Pulmonary artery endothelial cell (primary cell): ENCODE measurements around the gene C5orf46. TPM values are rescaled to one million over a fixed set of nuclear protein-coding genes. Genes with fewer than 3 reads are reported as not detected.
A peak's percentile ranks its signal among the peaks of the same experiment; 100 is the strongest.

Source experiments
- DNase-seq: peaks from one replicate; pipeline ENCODE4 v3.0.0-alpha.2; 2011; ENCODE audit warnings: low read depth, low spot score
- total RNA-seq: library from RNA; depleted of rRNA; stranded (reverse); fragments of >200 nt; gene quantifications from 2 replicates; pipeline ENCODE4 v1.2.3, GENCODE V29; 2014

Gene C5orf46
- total RNA-seq, 1 donor from 2014 or later, result not detected

- no peak for DNase-seq
Measured at GRCh38 chr5:147859962-147860640, 46.2 kb downstream of the C5orf46 start.

- DNase-seq, result no peak
Measured at GRCh38 chr5:147858565-147858964, 47.8 kb downstream of the C5orf46 start.

GRCh38 chr5:147857302-147858129, 48.8 kb downstream of the C5orf46 start:
- DNase-seq, result peak; percentile 11

GRCh38 chr5:147856801-147857200, 49.5 kb downstream of the C5orf46 start:
- no peak for DNase-seq

- no peak for DNase-seq
Measured at GRCh38 chr5:147855774-147856069, 50.6 kb downstream of the C5orf46 start.

- no peak for DNase-seq
Measured at GRCh38 chr5:147854894-147855773, 51.2 kb downstream of the C5orf46 start.

GRCh38 chr5:147854331-147854730, 52.0 kb downstream of the C5orf46 start:
- no peak for DNase-seq

- DNase-seq, result no peak
Measured at GRCh38 chr5:147853372-147853987, 52.9 kb downstream of the C5orf46 start.

- no peak for DNase-seq
Measured at GRCh38 chr5:147852365-147852764, 54.0 kb downstream of the C5orf46 start.

- DNase-seq, result no peak
Measured at GRCh38 chr5:147851578-147851977, 54.8 kb downstream of the C5orf46 start.

GRCh38 chr5:147849226-147849625, 57.1 kb downstream of the C5orf46 start:
- no peak for DNase-seq

- DNase-seq, result no peak
Measured at GRCh38 chr5:147845618-147846017, 60.7 kb downstream of the C5orf46 start.

GRCh38 chr5:147844846-147845245, 61.5 kb downstream of the C5orf46 start:
- DNase-seq, result no peak

- no peak for DNase-seq
Measured at GRCh38 chr5:147842869-147843268, 63.5 kb downstream of the C5orf46 start.

Other genes with a start within 250 kb of the C5orf46 start
- under 0.01 TPM in 1 of 2 replicates, not detected in the other for gene JAKMIP2, start 123.8 kb downstream of the C5orf46 start, total RNA-seq
- gene SPINK1, start 74.9 kb downstream of the C5orf46 start, total RNA-seq, result not detected in 2 replicates
- gene SCGB3A2, start 27.8 kb downstream of the C5orf46 start, total RNA-seq, result not detected in 2 replicates
- gene SPINK5, start 157.4 kb upstream of the C5orf46 start, total RNA-seq, result 0.26 TPM in 1 of 2 replicates, not detected in the other